Common myeloid progenitor, CD34-positive (primary cell): Measurements from ENCODE around the gene MC2R.
"Not testable (repeated sequence)": the region's sequence is repeated elsewhere in the genome, so short reads cannot be mapped to it uniquely, and the experiment has no call there.

Experiments used
- CTCF ChIA-PET: fragments of 350-600 bp; sonication (Branson Sonifier 250); formaldehyde crosslinking; loops from one replicate; lab custom pipeline; 2021; ENCODE audit warnings: antibody characterized with exemption; lab: Charles Lee
- POLR2A ChIA-PET: fragments of 350-600 bp; sonication (Branson Sonifier 250); formaldehyde crosslinking; loops from one replicate; lab custom pipeline; 2021; ENCODE audit warnings: antibody characterized with exemption; lab: Charles Lee
- DNase-seq, 3 donors: peaks; one replicate each; pipeline versions ENCODE4 v3.0.0 to v3.0.0-alpha.2; 2013
- H3K27ac ChIP-seq, 2 experiments: 1 replicate in 1 of 2; 2 replicates in 1 of 2; pipeline ENCODE4 v1.7.0; 2013; ENCODE audit warnings: inconsistent platforms in 2 of 2, low read length in 2 of 2, mild to moderate bottlenecking in 2 of 2, low read depth in 1 of 2, moderate library complexity in 1 of 2; ENCODE audit not compliant: severe bottlenecking in 2 of 2, insufficient read depth in 1 of 2, poor library complexity in 1 of 2
- H3K27me3 ChIP-seq, 5 experiments: replicated peaks in 2 of 5; 1 replicate in 3 of 5; 2 replicates in 2 of 5; pipeline versions ENCODE4 v1.6.1 to v1.7.0; 2013; ENCODE audit warnings: low read length in 4 of 5, mild to moderate bottlenecking in 2 of 5, moderate library complexity in 2 of 5, inconsistent platforms in 1 of 5; ENCODE audit not compliant: insufficient read depth in 5 of 5, control insufficient read depth in 4 of 5
- H3K36me3 ChIP-seq, 4 experiments: 1 replicate in 2 of 4; 2 replicates in 2 of 4; pipeline versions ENCODE4 v1.6.1 to v1.7.0; 2013; ENCODE audit warnings: low read length in 3 of 4, control low read depth in 1 of 4, mild to moderate bottlenecking in 1 of 4; ENCODE audit not compliant: control insufficient read depth in 4 of 4, insufficient read depth in 4 of 4
- H3K4me1 ChIP-seq, 4 experiments: 1 replicate in 3 of 4; 2 replicates in 1 of 4; pipeline versions ENCODE4 v1.6.1 to v1.7.1; 2013; ENCODE audit warnings: low read length in 3 of 4, mild to moderate bottlenecking in 3 of 4, control low read depth in 1 of 4, inconsistent platforms in 1 of 4, moderate library complexity in 1 of 4; ENCODE audit not compliant: control insufficient read depth in 4 of 4, insufficient read depth in 4 of 4; ENCODE audit errors: control extremely low read depth in 1 of 4
- H3K4me3 ChIP-seq, 7 experiments: 1 replicate in 4 of 7; 2 replicates in 3 of 7; pipeline versions ENCODE4 v1.5.1 to v1.7.0; 2013; ENCODE audit warnings: mild to moderate bottlenecking in 7 of 7, low read length in 6 of 7, moderate library complexity in 6 of 7, inconsistent platforms in 2 of 7, low read depth in 2 of 7, control low read depth in 1 of 7; ENCODE audit not compliant: insufficient read depth in 4 of 7, control insufficient read depth in 1 of 7; ENCODE audit errors: extremely low read depth in 1 of 7
- H3K9me3 ChIP-seq, 5 experiments: 1 replicate in 4 of 5; 2 replicates in 1 of 5; pipeline versions ENCODE4 v1.6.1 to v1.7.1; 2013; ENCODE audit warnings: low read length in 4 of 5, mild to moderate bottlenecking in 2 of 5, inconsistent platforms in 1 of 5, low read depth in 1 of 5, moderate library complexity in 1 of 5; ENCODE audit not compliant: control insufficient read depth in 4 of 5, insufficient read depth in 2 of 5; ENCODE audit errors: control extremely low read depth in 1 of 5
- WGBS: methylation state at CpG from one replicate; pipeline ENCODE4 v1.1.5; 2013; ENCODE audit not compliant: insufficient coverage; 5-methylcytosine and 5-hydroxymethylcytosine counted together

Gene MC2R

GRCh38 chr18:13872373-13872772 is 43.0 kb downstream of the MC2R start:
- Histone ChIP-seq H3K9me3 (no peaks in the 10 kb centered on the region), H3K36me3 (no peaks in the 10 kb centered on the region), H3K4me1 (no peaks in the 10 kb centered on the region), H3K4me3 (no peak overlapping the region), H3K27ac (no peak overlapping the region), H3K27me3 (peaks cover 2 to 56% (median 19%) of the 10 kb centered on the region in 5 experiments)
- no peak for DNase-seq
- WGBS: 90% methylated on average over 11 of the region's 14 CpGs
- ChIA-PET POLR2A (no interaction called here), CTCF (no interaction called here)

- no peak overlapping the region for H3K27ac ChIP-seq
- no peak for DNase-seq
- ChIA-PET CTCF (no interaction called here), POLR2A (no interaction called here)
- peaks cover 6 to 63% (median 23%) of the 10 kb centered on the region in 5 experiments for H3K27me3 ChIP-seq
- WGBS: 65% methylated on average over 11 of the region's 13 CpGs
- H3K9me3 ChIP-seq: no peaks in the 10 kb centered on the region
- no peaks in the 10 kb centered on the region for H3K36me3 ChIP-seq
- no peaks in the 10 kb centered on the region for H3K4me1 ChIP-seq
- no peak overlapping the region for H3K4me3 ChIP-seq
These were observed 43.6 kb downstream of the MC2R start for GRCh38 chr18:13871701-13872100.

DNA sequence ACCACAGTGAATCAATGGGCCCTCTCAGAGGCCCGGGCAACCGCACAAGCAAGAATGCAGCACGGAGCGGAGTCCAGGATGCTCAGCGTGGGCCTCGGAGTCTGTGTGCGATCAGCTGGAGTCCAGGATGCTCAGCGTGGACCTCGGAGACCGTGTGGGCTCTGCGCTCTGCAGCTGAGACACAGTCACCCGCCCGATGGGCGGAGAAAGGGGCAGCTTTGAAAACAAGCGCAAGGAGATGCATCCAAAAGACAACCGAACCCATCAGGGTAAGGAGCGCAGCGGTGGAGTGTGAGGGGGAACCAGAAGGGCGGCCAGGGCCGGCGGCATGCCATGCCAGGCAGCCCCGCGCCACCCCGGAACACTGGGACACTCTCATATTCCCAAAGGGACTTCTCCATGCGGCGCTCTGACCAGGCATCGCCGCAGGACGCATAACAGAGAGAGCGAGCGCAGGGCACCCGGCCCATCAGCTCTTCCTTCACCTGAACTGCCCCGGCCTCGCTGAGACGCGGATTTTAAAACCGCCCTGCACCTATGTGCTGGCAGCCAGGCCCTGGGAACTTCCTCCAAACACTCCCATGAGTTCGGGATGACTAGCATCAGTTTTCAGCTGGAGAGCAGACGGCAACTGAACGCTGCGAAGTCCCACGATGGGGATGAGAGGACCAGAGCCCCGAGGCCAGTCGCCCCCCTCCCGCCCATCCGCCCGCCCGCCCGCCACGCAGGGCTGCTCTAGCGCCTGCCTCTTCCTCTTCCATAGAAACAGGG is 46.6 kb downstream of the MC2R start:
- 6% methylated on average over 41 of the region's 51 CpGs for WGBS
- Histone ChIP-seq H3K4me1 (no peaks in the 10 kb centered on the region), H3K4me3 (no peak overlapping the region), H3K27me3 (peaks cover 5 to 67% (median 25%) of the 10 kb centered on the region in 5 experiments), H3K36me3 (no peaks in the 10 kb centered on the region), H3K9me3 (peaks cover 0 to 2% (median 0%) of the 10 kb centered on the region in 5 experiments), H3K27ac (no peak overlapping the region)
- POLR2A ChIA-PET: no interaction called here
- CTCF ChIA-PET: no interaction called here
- DNase-seq: no peak

DNA sequence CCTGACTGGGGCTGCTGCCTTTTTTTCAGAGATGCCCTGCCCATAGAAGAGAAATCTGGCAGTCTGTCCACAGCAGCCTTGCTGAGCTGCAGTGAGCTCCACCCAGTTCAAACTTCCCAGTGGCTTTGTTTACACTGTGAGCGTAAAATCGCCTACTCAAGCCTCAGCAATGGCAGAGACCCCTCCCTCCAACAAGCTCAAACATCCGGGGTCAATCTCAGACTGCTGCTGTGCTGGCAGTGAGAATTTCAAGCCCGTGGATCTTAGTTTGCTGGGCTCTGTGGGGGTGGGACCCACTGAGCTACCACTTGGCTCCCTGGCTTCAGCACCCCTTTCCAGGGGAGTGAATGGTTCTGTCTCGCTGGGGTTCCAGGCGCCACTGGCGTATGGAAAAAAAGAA is 52.4 kb downstream of the MC2R start:
- H3K36me3 ChIP-seq, H3K9me3 ChIP-seq, H3K4me3 ChIP-seq, H3K4me1 ChIP-seq, POLR2A ChIA-PET, CTCF ChIA-PET, H3K27ac ChIP-seq, DNase-seq: not testable (repeated sequence)
- WGBS: 48% methylated on average over 3 of the region's 7 CpGs
- H3K27me3 ChIP-seq: peaks cover 5 to 22% (median 6%) of the 10 kb centered on the region in 5 experiments

GRCh38 chr18:13849791-13850190 is 65.5 kb downstream of the MC2R start:
- H3K36me3 ChIP-seq: no peaks in the 10 kb centered on the region
- H3K4me3 ChIP-seq: no peak overlapping the region
- WGBS: 93% methylated on average over 2 of the region's 4 CpGs
- CTCF ChIA-PET: no interaction called here
- H3K4me1 ChIP-seq: no peaks in the 10 kb centered on the region
- no peaks in the 10 kb centered on the region for H3K27me3 ChIP-seq
- POLR2A ChIA-PET: no interaction called here
- DNase-seq: no peak
- H3K9me3 ChIP-seq: peaks cover 0 to 16% (median 1%) of the 10 kb centered on the region in 5 experiments
- H3K27ac ChIP-seq: no peak overlapping the region

- CTCF ChIA-PET: no interaction called here
- WGBS: 94% methylated on average over 16 of the region's 22 CpGs
- no peak for DNase-seq
These were observed 78.8 kb downstream of the MC2R start for GRCh38 chr18:13836559-13836958.

GRCh38 chr18:13835202-13835601 is 80.1 kb downstream of the MC2R start:
- ChIA-PET POLR2A (no interaction called here), CTCF (interaction anchor here (1.0 kb wide), 1 partner anchor 22 kb away, joined by 3 read pairs; no protein-coding TSS in a partner anchor)
- WGBS: 90% methylated on average over 2 of the region's 6 CpGs

More at GRCh38 chr18:13836559-13836958, 78.8 kb downstream of the MC2R start:
- Histone ChIP-seq H3K4me3 (no peak overlapping the region), H3K27me3 (peaks cover 0 to 34% (median 7%) of the 10 kb centered on the region in 5 experiments), H3K9me3 (no peaks in the 10 kb centered on the region), H3K36me3 (no peaks in the 10 kb centered on the region), H3K27ac (no peak overlapping the region), H3K4me1 (no peaks in the 10 kb centered on the region)
- POLR2A ChIA-PET: no interaction called here

More at GRCh38 chr18:13835202-13835601, 80.1 kb downstream of the MC2R start:
- no peaks in the 10 kb centered on the region for H3K4me1 ChIP-seq
- H3K9me3 ChIP-seq: no peaks in the 10 kb centered on the region
- H3K36me3 ChIP-seq: no peaks in the 10 kb centered on the region
- H3K27ac ChIP-seq: no peak overlapping the region
- H3K4me3 ChIP-seq: no peak overlapping the region
- H3K27me3 ChIP-seq: peaks cover 0 to 37% (median 7%) of the 10 kb centered on the region in 5 experiments
- DNase-seq: no peak
